Left lung (tissue), 10 donors: ENCODE results near the gene BUB3. TPM values are rescaled to one million over a fixed set of nuclear protein-coding genes. Genes with fewer than 3 reads are reported as not detected.

ENCODE experiments used
- ATAC-seq: fragments of 200-7000 bp; cut with Tn5 transposase; one replicate; pipeline ENCODE4 v1.9.1; 2020; ENCODE audit warnings: moderate library complexity
- DNase-seq, 4 donors: peaks; one replicate each; pipeline ENCODE4 v3.0.0-alpha.2; 2013 to 2020
- H3K27ac ChIP-seq, 2 donors: fragments of 200-600 bp; sonication (generic) in 1 of 2; one replicate each; pipeline versions ENCODE4 v1.5.0 to v1.8.0; 2020 to 2021
- H3K27me3 ChIP-seq, 2 donors: fragments of 200-600 bp; sonication (generic) in 1 of 2; one replicate each; pipeline versions ENCODE4 v1.5.0 to v1.8.0; 2020 to 2021
- H3K36me3 ChIP-seq, 2 donors: fragments of 200-600 bp; sonication (generic) in 1 of 2; one replicate each; pipeline versions ENCODE4 v1.5.0 to v1.8.0; 2020 to 2021
- H3K4me1 ChIP-seq, 2 donors: fragments of 200-600 bp; one replicate each; pipeline ENCODE4 v1.8.0; 2021
- H3K4me3 ChIP-seq, 2 donors: fragments of 200-600 bp; sonication (generic) in 1 of 2; one replicate each; pipeline versions ENCODE4 v1.5.0 to v1.8.0; 2020 to 2021; ENCODE audit warnings: mild to moderate bottlenecking in 1 of 2
- H3K9me3 ChIP-seq, 2 donors: fragments of 200-600 bp; sonication (generic) in 1 of 2; one replicate each; pipeline versions ENCODE4 v1.5.0 to v1.8.0; 2020 to 2021
- CTCF ChIP-seq, 2 donors: fragments of 200-600 bp; sonication (generic) in 1 of 2; IDR thresholded peaks; one replicate each; pipeline versions ENCODE4 v1.5.0 to v1.8.0; 2021; ENCODE audit warnings: antibody characterized with exemption in 2 of 2
- intact Hi-C, 2 donors: fragments of 100-400 bp; cut with DNase I; formaldehyde crosslinking; loops; one replicate each; pipeline versions ENCODE4 v1.11.2 to v1.14.2; 2022
- polyA plus RNA-seq, 6 donors: library from polyadenylated mRNA; unstranded; fragments of 120-200 nt; gene quantifications; one replicate each; pipeline ENCODE4 v1.2.1, GENCODE V29; 2013; ENCODE audit not compliant: insufficient read length in 6 of 6
- total RNA-seq, 2 donors: library from RNA; stranded (reverse); fragmentation: NEBNext Ultra II Directional; extraction: Animal tissue kit (Norgen Biotek cat#: 25700); gene quantifications; one replicate each; pipeline ENCODE4 v1.2.1, GENCODE V29; 2021
- donor health status: DM: no; HTN: yes; CAD: no.
- donor health status: DM: no; HTN: no; CAD: no.

The BUB3 gene
- total and polyA plus RNA-seq, 8 donors = 63.5 to 126 (median 106) TPM

DNA sequence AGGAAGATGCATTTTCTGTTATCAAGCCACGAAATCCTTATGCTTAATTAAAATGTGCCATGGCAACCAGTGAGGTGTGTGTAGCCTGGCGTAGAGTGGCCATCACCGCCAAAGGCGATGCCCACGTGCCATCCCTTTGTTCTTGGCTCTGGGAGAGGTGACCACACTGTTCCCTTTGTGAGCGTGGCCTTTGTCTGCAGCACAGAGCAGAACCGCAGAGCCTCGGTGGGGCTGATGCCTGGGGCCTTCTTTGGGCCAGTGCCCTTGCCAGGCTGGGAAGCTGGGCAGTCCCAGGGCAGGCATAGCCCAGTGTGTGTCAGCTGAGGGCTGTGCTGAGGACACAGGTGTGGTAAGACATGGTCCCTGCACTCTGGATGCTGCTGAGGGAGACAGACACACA is 48.3 kb downstream of the BUB3 start:
- DNase-seq (no peak), ATAC-seq (no peak)
- H3K27ac ChIP-seq = no peak overlapping the region
- TF ChIP-seq CTCF (IDR thresholded peaks at IDR 0.05) = no peak
- H3K4me3 ChIP-seq = no peak overlapping the region
- intact Hi-C loops = no loop called here
- peaks cover 0 to 7% of the 10 kb centered on the region in 2 donors for H3K9me3 ChIP-seq
- H3K36me3 ChIP-seq = no peaks in the 10 kb centered on the region
- H3K27me3 ChIP-seq = no peaks in the 10 kb centered on the region
- H3K4me1 ChIP-seq = no peaks in the 10 kb centered on the region

GRCh38 chr10:123203393-123204126 is 49.4 kb downstream of the BUB3 start:
- DNase-seq = no peak
- ATAC-seq = peak; percentile 88
- peaks cover 0 to 16% of the 10 kb centered on the region in 2 donors for H3K9me3 ChIP-seq
- H3K4me3 ChIP-seq = no peak overlapping the region
- intact Hi-C loops = no loop called here
- no peaks in the 10 kb centered on the region for H3K4me1 ChIP-seq
- H3K36me3 ChIP-seq = no peaks in the 10 kb centered on the region
- no peak for TF ChIP-seq CTCF (IDR thresholded peaks at IDR 0.05)
- no peaks in the 10 kb centered on the region for H3K27me3 ChIP-seq
- no peak overlapping the region for H3K27ac ChIP-seq

- intact Hi-C loops = no loop called here
- Histone ChIP-seq H3K36me3 (no peaks in the 10 kb centered on the region), H3K4me1 (no peaks in the 10 kb centered on the region), H3K27ac (no peak overlapping the region), H3K4me3 (no peak overlapping the region), H3K9me3 (peaks cover 0 to 16% of the 10 kb centered on the region in 2 donors), H3K27me3 (no peaks in the 10 kb centered on the region)
- no peak for TF ChIP-seq CTCF (IDR thresholded peaks at IDR 0.05)
- ATAC-seq (no peak), DNase-seq (peak in 1 of 4 donors; percentile 11)
Measured at GRCh38 chr10:123204127-123204461, 49.9 kb downstream of the BUB3 start.

DNA sequence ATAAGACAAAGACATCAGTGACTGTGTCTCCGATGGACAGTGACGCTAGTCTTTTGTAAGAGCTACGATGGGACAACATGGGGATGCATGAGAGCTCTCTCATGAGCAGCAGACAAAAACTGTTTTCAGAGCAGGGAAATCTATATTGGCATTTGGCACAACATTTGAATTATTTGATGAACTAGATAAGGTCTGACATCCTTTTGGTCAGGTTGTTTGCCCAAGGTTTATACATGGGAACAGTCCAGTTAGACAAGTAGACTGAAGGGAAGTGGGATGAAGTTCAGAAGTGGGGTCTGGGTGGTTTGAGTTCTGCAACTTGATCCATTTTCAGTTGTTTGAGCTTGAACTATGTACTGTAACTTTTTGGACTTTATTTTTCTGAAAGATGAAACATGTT is 50.8 kb downstream of the BUB3 start:
- no peaks in the 10 kb centered on the region for H3K36me3 ChIP-seq
- intact Hi-C loops = no loop called here
- no peak overlapping the region for H3K27ac ChIP-seq
- H3K9me3 ChIP-seq = peaks cover 0 to 16% of the 10 kb centered on the region in 2 donors
- H3K4me3 ChIP-seq = no peak overlapping the region
- DNase-seq = no peak
- H3K4me1 ChIP-seq = no peaks in the 10 kb centered on the region
- no peak for TF ChIP-seq CTCF (IDR thresholded peaks at IDR 0.05)
- H3K27me3 ChIP-seq = no peaks in the 10 kb centered on the region
- ATAC-seq = no peak

- DNase-seq (no peak), ATAC-seq (no peak)
- H3K4me1 ChIP-seq = no peaks in the 10 kb centered on the region
- no peak for TF ChIP-seq CTCF (IDR thresholded peaks at IDR 0.05)
- intact Hi-C loops = no loop called here
- no peaks in the 10 kb centered on the region for H3K36me3 ChIP-seq
- no peak overlapping the region for H3K4me3 ChIP-seq
- no peaks in the 10 kb centered on the region for H3K27me3 ChIP-seq
- H3K9me3 ChIP-seq = peaks cover 0 to 34% of the 10 kb centered on the region in 2 donors
- H3K27ac ChIP-seq = no peak overlapping the region
Measured at GRCh38 chr10:123212063-123212462, 57.9 kb downstream of the BUB3 start.
